Measurements from ENCODE around the gene SLC7A5.
"Not testable (repeated sequence)": the region's sequence is repeated elsewhere in the genome, so short reads cannot be mapped to it uniquely, and the experiment has no call there.

SLC7A5 gene

GRCh38 chr16:87887931-87888330, 18.6 kb upstream of the SLC7A5 start:
- not testable (repeated sequence) for DNase-seq

GRCh38 chr16:87885371-87885967, 16.2 kb upstream of the SLC7A5 start:
- peak in 1 of 2 experiments; percentile 20 for DNase-seq

GRCh38 chr16:87882436-87883019, 13.2 kb upstream of the SLC7A5 start:
- DNase-seq, result no peak

GRCh38 chr16:87881324-87882200, 12.3 kb upstream of the SLC7A5 start:
- DNase-seq, result no peak

GRCh38 chr16:87880117-87880696, 10.9 kb upstream of the SLC7A5 start:
- no peak for DNase-seq

GRCh38 chr16:87879411-87880013, 10.2 kb upstream of the SLC7A5 start:
- DNase-seq, result not testable (repeated sequence)

GRCh38 chr16:87878704-87879103, 9.4 kb upstream of the SLC7A5 start:
- peak in 1 of 2 experiments; percentile 23 for DNase-seq

GRCh38 chr16:87877942-87878507, 8.7 kb upstream of the SLC7A5 start:
- DNase-seq, result no peak

GRCh38 chr16:87874639-87875427, 5.5 kb upstream of the SLC7A5 start:
- no peak for DNase-seq

GRCh38 chr16:87870418-87871291, 1.3 kb upstream of the SLC7A5 start:
- peak in 1 of 2 experiments; percentile 60 for DNase-seq

- DNase-seq, result not testable (repeated sequence)
Observed at GRCh38 chr16:87869879-87870417, 641 bp upstream of the SLC7A5 start.

GRCh38 chr16:87868254-87869029, 865 bp downstream of the SLC7A5 start:
- peak in 1 of 2 experiments; percentile 40 for DNase-seq

GRCh38 chr16:87865902-87866555, 3.3 kb downstream of the SLC7A5 start:
- not testable (repeated sequence) for DNase-seq

GRCh38 chr16:87864331-87864989, 4.8 kb downstream of the SLC7A5 start:
- peak in 1 of 2 experiments; percentile 17 for DNase-seq

- peak in 1 of 2 experiments; percentile 11 for DNase-seq
Observed at GRCh38 chr16:87863327-87863635, 6.0 kb downstream of the SLC7A5 start.

- DNase-seq, result not testable (repeated sequence)
Observed at GRCh38 chr16:87862597-87863326, 6.5 kb downstream of the SLC7A5 start.

GRCh38 chr16:87861300-87862099, 7.8 kb downstream of the SLC7A5 start:
- not testable (repeated sequence) for DNase-seq
